ENCODE results near the gene RAPGEF6. TPM values are rescaled to one million over a fixed set of nuclear protein-coding genes. Genes with fewer than 3 reads are reported as not detected.

RAPGEF6 gene
- total and polyA plus RNA-seq, 2 of the 4 experiments (the other 2 are of a cell fraction) = 5.8 to 18.8 TPM

DNA sequence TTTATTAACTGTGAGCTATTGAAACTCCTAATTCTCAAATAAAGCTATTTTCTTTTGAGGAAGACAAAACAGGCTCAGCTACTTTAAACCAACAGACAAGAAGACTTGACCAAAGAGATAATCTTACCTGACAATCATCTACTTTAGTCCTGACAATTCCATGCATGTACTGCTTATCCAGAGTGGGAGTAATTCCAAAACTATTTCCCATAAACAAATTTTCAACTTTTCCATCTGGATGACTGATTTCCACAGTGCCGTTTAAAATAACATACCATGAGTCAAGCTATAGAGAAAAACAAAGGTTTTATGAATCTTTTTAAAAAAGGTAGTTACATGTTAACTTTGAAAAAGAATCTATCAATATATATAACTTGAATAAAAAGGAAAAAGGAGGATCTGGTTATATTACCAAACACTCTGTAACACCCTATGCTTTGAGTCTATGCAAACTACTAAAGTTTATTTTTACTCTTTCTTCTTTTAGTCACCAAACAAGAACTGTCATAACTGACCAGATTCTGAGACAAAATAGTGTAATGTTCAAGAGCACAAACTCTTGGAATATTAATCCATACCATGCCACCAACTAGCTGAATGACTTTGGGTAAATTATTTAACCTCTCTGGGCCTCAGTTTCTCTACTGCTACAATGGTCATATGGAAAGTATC lies 129.7 kb downstream of the RAPGEF6 start:
- Histone ChIP-seq H3K18ac (ENCODE audit: low read depth, low read length) (no peak overlapping the region), H3K14ac (replicated peaks; ENCODE audit: low read depth, low read length) (no peak overlapping the region), H3K79me1 (ENCODE audit: low read depth in 1 of 2, low read length in 2 of 2) (peaks cover 0 to 18% of the 10 kb centered on the region in 2 experiments; a peak in 3 of 4 replicates), H3K23ac (ENCODE audit: low read depth, low read length) (no peak overlapping the region), H3K56ac (ENCODE audit: extremely low read depth, insufficient read depth, low read length) (no peak overlapping the region; the same call in 1 of the 2 replicates), H2BK20ac (ENCODE audit: low read depth, low read length) (no peak overlapping the region), H3K4me2 (ENCODE audit: low read depth, low read length) (no peak overlapping the region), H3K27ac (ENCODE audit: insufficient read depth, low read length) (no peak overlapping the region), H3K4me3 (ENCODE audit: insufficient read depth, low read depth, low read length) (no peak overlapping the region), H2BK120ac (ENCODE audit: low read depth, low read length) (no peak overlapping the region), H4K8ac (ENCODE audit: low read depth in 2 of 2, low read length in 2 of 2) (no peak overlapping the region), H2AK5ac (ENCODE audit: low read depth, low read length) (no peak overlapping the region), H4K91ac (ENCODE audit: insufficient read depth, low read depth, low read length) (no peak overlapping the region), H2BK15ac (ENCODE audit: low read depth, low read length) (no peak overlapping the region), H3K4ac (ENCODE audit: low read depth, low read length) (no peak overlapping the region), H4K20me1 (ENCODE audit: insufficient read depth, low read length) (no peaks in the 10 kb centered on the region), H3K9ac (ENCODE audit: low read depth, low read length) (no peak overlapping the region), H3K9me1 (ENCODE audit: insufficient read depth, low read length) (0 out of 2 replicates have a peak, but pooled peaks cover 5% of the 10 kb centered on the region), H3K36me3 (ENCODE audit: control insufficient read depth, insufficient read depth, low read length) (peaks cover 7% of the 10 kb centered on the region), H2AFZ (replicated peaks; ENCODE audit: low read length, poor library complexity) (no peak overlapping the region), H3K27me3 (ENCODE audit: control insufficient read depth, insufficient read depth, low read length) (no peaks in the 10 kb centered on the region), H3K9me3 (ENCODE audit: control insufficient read depth, insufficient read depth, low read length) (no peaks in the 10 kb centered on the region), H4K5ac (ENCODE audit: low read depth, low read length) (no peak overlapping the region), H2BK5ac (ENCODE audit: low read depth, low read length, poor library complexity, severe bottlenecking) (no peak overlapping the region), H3K4me1 (ENCODE audit: control insufficient read depth, insufficient read depth, low read length) (0 out of 2 replicates have a peak, but pooled peaks cover 1% of the 10 kb centered on the region), H2AK9ac (replicated peaks; ENCODE audit: low read depth, low read length, poor library complexity) (no peak overlapping the region)
- intact Hi-C loops (cut with micrococcal nuclease) = no loop called here
- peak; percentile 46 for DNase-seq
- in situ Hi-C loops (cut with MboI; ENCODE audit: low sequenced_read_pairs) = no loop called here
- CTCF ChIA-PET = interaction anchor here (0.6 to 1.5 kb wide), 4 partner anchors 10 to 41 kb away, joined by 3 read pairs; no protein-coding TSS in a partner anchor
- TF ChIP-seq RCOR1 (IDR thresholded peaks at IDR 0.05; ENCODE audit: insufficient replicate concordance, low read length) (no peak), POLR2A (IDR thresholded peaks at IDR 0.05; ENCODE audit: low read depth, low read length) (no peak), ELK1 (IDR thresholded peaks at IDR 0.05; ENCODE audit: borderline replicate concordance, low read depth, low read length) (no peak), MAFK (IDR thresholded peaks at IDR 0.05; ENCODE audit: low read depth, low read length) (no peak), CEBPB (IDR thresholded peaks at IDR 0.05; ENCODE audit: low read depth, low read length) (no peak), MAZ (IDR thresholded peaks at IDR 0.05; ENCODE audit: borderline replicate concordance, low read depth, low read length) (no peak), MXI1 (IDR thresholded peaks at IDR 0.05; ENCODE audit: borderline replicate concordance, low read depth, low read length) (no peak), FOS (IDR thresholded peaks at IDR 0.05; ENCODE audit: low read depth, low read length) (no peak)
- TF ChIP-seq, protein P1, sequence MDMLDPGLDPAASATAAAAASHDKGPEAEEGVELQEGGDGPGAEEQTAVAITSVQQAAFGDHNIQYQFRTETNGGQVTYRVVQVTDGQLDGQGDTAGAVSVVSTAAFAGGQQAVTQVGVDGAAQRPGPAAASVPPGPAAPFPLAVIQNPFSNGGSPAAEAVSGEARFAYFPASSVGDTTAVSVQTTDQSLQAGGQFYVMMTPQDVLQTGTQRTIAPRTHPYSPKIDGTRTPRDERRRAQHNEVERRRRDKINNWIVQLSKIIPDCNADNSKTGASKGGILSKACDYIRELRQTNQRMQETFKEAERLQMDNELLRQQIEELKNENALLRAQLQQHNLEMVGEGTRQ (IDR thresholded peaks at IDR 0.05; ENCODE audit: low read depth, low read length) = no peak
- POLR2A ChIA-PET (ENCODE audit: unreplicated experiment) = interaction anchor here (1.0 kb wide), 1 partner anchor 25 kb away, joined by 5 read pairs; no protein-coding TSS in a partner anchor
- ATAC-seq (ENCODE audit: low read depth) = peak; percentile 40
- WGBS, 2 experiments (ENCODE audit: extremely low coverage in 2 of 2, insufficient read length in 1 of 2) = no CpG with 5 or more reads among the region's 1 CpG
- no TSS peak for BruUV-seq (replicated peaks)
- dilution Hi-C loops (cut with HindIII; ENCODE audit: low sequenced_read_pairs, unreplicated experiment) = no loop called here

All from IMR-90 (cell line).